ENCODE measurements around the gene PDE4C.
"Not testable (repeated sequence)": the region's sequence is repeated elsewhere in the genome, so short reads cannot be mapped to it uniquely, and the experiment has no call there.

Gene PDE4C

DNA sequence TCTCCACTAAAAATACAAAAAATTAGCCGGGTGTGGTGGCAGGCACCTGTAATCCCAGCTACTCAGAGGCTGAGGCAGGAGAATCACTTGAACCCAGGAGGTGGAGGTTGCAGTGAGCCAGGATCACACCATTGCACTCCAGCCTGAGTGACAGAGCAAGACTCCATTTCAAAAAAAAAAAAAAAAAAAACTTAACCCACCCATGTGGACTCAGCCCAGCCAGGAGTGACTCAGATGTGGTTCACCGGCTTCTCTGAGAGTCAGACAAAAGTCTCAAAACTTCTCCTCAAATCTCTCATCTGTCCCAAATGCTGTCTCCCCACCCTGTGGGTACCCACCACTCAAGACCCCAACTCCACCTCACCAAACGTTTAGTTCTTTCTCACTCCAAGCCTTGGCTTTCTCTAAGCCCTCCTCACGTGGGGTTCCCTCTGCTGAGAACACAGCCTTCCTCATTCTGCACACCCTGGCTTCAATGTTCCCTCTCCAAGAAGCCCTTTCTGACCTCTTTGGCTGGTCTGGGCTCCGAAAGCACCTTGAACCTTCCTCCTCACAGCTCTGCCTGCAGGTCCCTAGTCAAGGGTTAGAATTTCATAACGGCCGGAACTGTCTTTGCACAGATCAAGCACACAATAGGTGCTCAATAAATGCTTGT lies 11.3 kb downstream of the PDE4C start:
- no peak overlapping the region for H3K4me3 ChIP-seq (ENCODE audit: low read length)
- DNase-seq (ENCODE audit: low read depth), result no peak
- TF ChIP-seq, protein P1, sequence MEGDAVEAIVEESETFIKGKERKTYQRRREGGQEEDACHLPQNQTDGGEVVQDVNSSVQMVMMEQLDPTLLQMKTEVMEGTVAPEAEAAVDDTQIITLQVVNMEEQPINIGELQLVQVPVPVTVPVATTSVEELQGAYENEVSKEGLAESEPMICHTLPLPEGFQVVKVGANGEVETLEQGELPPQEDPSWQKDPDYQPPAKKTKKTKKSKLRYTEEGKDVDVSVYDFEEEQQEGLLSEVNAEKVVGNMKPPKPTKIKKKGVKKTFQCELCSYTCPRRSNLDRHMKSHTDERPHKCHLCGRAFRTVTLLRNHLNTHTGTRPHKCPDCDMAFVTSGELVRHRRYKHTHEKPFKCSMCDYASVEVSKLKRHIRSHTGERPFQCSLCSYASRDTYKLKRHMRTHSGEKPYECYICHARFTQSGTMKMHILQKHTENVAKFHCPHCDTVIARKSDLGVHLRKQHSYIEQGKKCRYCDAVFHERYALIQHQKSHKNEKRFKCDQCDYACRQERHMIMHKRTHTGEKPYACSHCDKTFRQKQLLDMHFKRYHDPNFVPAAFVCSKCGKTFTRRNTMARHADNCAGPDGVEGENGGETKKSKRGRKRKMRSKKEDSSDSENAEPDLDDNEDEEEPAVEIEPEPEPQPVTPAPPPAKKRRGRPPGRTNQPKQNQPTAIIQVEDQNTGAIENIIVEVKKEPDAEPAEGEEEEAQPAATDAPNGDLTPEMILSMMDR (conservative IDR thresholded peaks at IDR 0.05; ENCODE audit: low read depth, low read length), result no peak

DNA sequence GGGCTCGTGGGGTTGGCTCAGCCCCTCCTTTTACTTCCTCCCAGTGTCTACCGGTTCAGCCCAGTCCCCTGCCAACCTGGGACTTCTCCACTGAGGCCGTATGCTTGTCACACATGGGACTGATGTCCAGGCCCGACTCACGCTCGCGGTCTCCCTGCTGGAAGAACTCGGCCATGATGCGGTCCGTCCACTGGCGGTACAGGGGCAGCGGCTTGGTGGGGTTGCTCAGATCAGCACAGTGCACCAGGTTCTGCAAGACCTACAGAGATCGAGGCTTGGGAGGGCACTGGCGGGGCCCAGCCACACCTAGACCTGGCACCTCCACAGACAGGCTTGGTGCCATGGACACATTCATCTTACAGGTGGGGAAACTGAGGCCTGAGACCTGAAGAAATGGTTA lies 14.6 kb downstream of the PDE4C start:
- DNase-seq (ENCODE audit: low read depth), result no peak
- H3K4me3 ChIP-seq (ENCODE audit: low read length), result no peak overlapping the region
- TF ChIP-seq, protein P1 (conservative IDR thresholded peaks at IDR 0.05; ENCODE audit: low read depth, low read length), result no peak

DNA sequence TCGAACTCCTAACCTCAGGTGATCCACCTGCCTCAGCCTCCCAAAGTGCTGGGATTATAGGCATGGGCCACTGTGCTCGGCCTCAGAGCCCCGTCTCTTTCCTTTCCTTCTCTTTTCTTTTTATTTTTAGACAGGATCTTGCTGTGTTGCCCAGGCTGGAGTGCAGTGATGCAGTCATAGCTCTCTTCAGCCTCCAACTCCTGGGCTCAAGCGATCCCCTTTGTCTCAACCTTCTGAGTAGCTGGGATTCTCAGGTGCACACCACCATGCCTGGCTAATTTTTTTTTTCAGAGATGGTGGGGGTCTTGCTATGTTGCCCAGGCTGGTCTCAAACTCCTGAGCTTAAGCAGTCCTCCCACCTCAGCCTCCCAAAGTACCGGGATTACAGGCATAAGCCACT lies 16.3 kb downstream of the PDE4C start:
- not testable (repeated sequence) for H3K4me3 ChIP-seq (ENCODE audit: low read length); DNase-seq (ENCODE audit: low read depth)

DNA sequence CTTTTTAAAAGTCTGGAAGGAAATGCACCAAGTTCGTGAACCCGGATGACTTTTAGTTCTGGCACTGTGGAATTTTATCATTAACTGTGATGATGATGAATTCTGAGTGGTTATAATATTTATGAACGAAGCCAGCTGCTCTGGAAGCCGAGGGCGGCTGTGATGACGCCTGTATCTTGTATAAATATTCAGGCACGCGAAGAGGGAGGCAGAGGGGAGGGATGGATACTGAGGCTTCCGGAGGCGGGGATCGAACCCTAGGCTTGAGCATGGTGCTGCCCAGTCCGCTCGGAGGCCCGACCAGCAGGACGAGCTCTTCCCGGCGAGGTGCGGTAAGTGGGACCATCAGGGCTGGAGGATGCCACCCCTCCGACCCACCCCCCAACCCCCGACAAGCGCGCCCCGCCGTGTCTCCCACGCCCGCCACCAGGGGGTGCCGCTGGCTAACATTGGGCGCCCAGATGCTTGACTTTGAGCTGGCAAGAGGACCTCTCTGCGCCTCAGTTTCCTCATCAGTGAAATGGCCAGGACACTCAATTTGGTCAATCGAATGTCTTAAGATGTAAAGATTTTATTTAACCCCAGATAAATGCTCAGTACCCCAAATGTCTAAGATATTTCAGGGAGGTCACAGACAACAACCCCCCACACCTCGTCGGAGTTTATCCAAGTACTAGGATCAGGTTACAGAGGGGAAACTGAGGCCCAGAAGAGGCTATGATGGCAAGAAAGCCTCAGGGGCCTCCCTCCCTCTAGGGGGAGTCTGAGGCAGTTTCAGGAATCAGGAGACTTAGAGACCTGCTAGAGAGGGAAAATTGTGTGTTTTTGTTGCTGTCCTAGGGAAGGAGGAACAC lies 17.9 kb downstream of the PDE4C start:
- TF ChIP-seq, protein P1 (conservative IDR thresholded peaks at IDR 0.05; ENCODE audit: low read depth, low read length), result peak; percentile 57
- no peak for DNase-seq (ENCODE audit: low read depth)
- no peak overlapping the region for H3K4me3 ChIP-seq (ENCODE audit: low read length)

DNA sequence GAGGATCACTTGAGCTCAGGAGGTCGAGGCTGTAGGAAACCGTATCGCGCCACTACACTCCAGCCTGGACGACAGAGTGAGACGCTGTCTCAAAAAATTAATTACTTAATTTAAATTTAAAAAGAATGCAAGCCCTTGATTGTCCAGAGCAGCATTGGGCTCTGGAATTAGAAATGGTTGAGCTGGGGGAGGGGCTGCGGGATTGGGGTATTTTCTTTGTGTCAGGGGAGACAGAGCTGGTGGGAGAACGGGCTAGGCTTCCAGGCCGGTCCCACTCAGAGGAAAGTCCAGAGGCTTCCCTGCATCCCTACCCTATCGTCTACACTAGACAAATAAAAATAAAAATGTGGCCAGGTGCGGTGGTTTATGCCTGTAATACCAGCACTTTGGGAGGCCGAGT lies 20.2 kb downstream of the PDE4C start:
- no peak for DNase-seq (ENCODE audit: low read depth)
- no peak overlapping the region for H3K4me3 ChIP-seq (ENCODE audit: low read length)
- TF ChIP-seq, protein P1 (conservative IDR thresholded peaks at IDR 0.05; ENCODE audit: low read depth, low read length), result no peak

DNA sequence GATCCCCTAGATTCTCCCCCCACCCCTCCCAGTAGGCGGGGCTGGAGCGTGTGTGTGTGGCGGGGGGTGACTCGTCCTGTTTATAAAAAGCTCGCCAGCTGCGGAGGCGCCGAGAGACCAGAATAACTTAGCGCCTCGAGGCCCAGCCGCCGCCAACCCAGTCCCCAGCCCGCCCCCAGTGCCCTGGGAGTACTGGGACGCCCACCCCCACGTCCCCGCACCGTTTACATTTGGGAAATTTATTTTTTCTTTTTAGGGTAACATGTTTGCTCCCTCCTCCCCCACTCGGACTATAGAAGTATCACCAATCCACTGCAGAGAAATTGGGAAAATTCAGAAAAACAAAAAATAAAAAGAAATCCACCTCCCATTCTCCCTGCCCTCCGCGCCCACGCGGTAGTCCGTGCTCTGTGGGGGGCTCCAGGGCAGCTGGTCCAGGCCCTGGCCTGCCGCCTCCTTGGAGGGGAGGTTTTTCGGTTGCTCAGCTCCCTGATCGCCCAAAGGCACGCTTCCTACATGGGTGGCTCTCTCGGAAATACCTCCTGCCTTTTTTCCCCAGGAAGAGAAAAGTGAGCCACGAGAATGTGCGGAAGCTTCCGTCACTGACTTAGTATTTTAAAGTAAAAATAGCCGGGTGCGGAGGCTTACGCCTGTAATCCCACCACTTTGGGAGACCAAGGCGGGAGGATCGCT lies 20.9 kb downstream of the PDE4C start:
- TF ChIP-seq, protein P1 (conservative IDR thresholded peaks at IDR 0.05; ENCODE audit: low read depth, low read length), result no peak
- no peak for DNase-seq (ENCODE audit: low read depth)
- H3K4me3 ChIP-seq (ENCODE audit: low read length), result peak overlapping the region; percentile 75

DNA sequence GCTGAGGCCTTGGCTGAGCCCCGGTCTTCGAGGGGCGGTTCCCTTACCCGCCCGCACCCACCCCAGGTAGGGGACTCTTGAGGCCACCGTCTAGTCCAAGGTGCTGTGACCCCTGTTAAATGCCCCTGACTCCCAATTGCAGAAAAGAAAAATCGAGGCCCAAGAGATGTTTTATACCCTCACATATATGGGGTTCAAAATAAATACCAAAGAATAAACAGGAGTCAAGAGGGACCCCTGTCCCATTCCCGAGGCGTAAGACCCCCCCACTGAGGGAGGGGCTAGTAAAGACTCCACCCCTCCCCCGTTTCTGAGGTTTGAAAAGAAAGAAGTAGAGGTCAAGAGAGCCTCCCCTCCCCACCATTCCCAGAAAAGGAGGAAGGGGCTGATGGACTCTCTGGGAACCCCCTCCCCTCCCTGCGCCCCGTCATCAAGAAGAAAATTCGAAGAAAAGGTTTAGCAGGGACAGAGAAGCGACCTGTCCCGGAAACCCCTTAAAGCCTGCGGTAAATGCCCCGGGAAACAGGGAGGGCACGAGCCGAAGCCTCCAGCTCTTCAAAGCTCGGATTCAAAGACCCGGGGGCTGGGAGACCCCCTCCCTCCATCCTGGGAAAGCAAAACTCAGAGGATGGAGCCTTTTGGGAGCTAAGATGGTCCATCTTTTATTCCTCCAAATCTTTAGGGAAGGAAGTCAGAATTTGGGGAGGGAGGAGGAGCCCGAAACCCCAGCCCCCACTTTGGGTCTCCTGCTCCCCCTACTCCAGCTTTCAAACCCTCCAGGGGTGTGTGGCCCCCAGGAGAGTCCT lies 21.6 kb downstream of the PDE4C start:
- DNase-seq (ENCODE audit: low read depth), result no peak
- TF ChIP-seq, protein P1 (conservative IDR thresholded peaks at IDR 0.05; ENCODE audit: low read depth, low read length), result no peak
- H3K4me3 ChIP-seq (ENCODE audit: low read length), result peak overlapping the region; percentile 75

Measured in retinal pigment epithelial cell (primary cell).